Endodermal cell (in vitro differentiated cells): ENCODE data around the gene TNF. TPM values are rescaled to one million over a fixed set of nuclear protein-coding genes. Genes with fewer than 3 reads are reported as not detected.
A peak's percentile ranks its signal among the peaks of the same experiment; 100 is the strongest.

Experiments
- DNase-seq: peaks from one replicate; pipeline ENCODE4 v3.0.0-alpha.2; 2017
- H3K27ac ChIP-seq: 2 replicates; pipeline ENCODE4 v1.5.1; 2013; ENCODE audit warnings: mild to moderate bottlenecking, low read depth, low read length, moderate library complexity
- H3K27me3 ChIP-seq: 2 replicates; pipeline ENCODE4 v1.6.1; 2013; ENCODE audit warnings: mild to moderate bottlenecking, low read length, moderate library complexity; ENCODE audit not compliant: insufficient read depth, control insufficient read depth, poor library complexity, severe bottlenecking
- H3K36me3 ChIP-seq: 2 replicates; pipeline ENCODE4 v1.7.0; 2013; ENCODE audit warnings: mild to moderate bottlenecking, low read length, moderate library complexity; ENCODE audit not compliant: control insufficient read depth, insufficient read depth
- H3K4me1 ChIP-seq: one replicate; pipeline ENCODE4 v1.7.0; 2013; ENCODE audit warnings: low read length; ENCODE audit not compliant: control insufficient read depth, insufficient read depth
- H3K4me3 ChIP-seq: 2 replicates; pipeline ENCODE4 v1.5.1; 2013; ENCODE audit warnings: mild to moderate bottlenecking, low read length, moderate library complexity
- H3K9ac ChIP-seq: 2 replicates; pipeline ENCODE4 v1.6.1; 2013; ENCODE audit warnings: mild to moderate bottlenecking, low read length, moderate library complexity; ENCODE audit not compliant: poor library complexity, severe bottlenecking; ENCODE audit errors: extremely low read depth
- H3K9me3 ChIP-seq: 2 replicates; pipeline ENCODE4 v1.6.1; 2013; ENCODE audit warnings: mild to moderate bottlenecking, low read length, moderate library complexity; ENCODE audit not compliant: control insufficient read depth
- H3K27ac Mint-ChIP-seq: 2 replicates; pipeline ENCODE4 v1.8.0; 2020; ENCODE audit warnings: mixed read lengths
- H3K27me3 Mint-ChIP-seq: 2 replicates; pipeline ENCODE4 v1.8.0; 2021; ENCODE audit warnings: mild to moderate bottlenecking, mixed read lengths; ENCODE audit not compliant: insufficient read depth
- H3K36me3 Mint-ChIP-seq: 2 replicates; pipeline ENCODE4 v1.8.0; 2020; ENCODE audit warnings: low read depth, mixed read lengths
- H3K4me1 Mint-ChIP-seq: 2 replicates; pipeline ENCODE4 v1.8.0; 2020; ENCODE audit warnings: mixed read lengths
- H3K4me3 Mint-ChIP-seq: 2 replicates; pipeline ENCODE4 v1.8.0; 2020; ENCODE audit warnings: mild to moderate bottlenecking, moderate library complexity, mixed read lengths
- H3K9me3 Mint-ChIP-seq: 2 replicates; pipeline ENCODE4 v1.8.0; 2020; ENCODE audit warnings: mild to moderate bottlenecking, mixed read lengths
- CTCF ChIP-seq: fragments of 200-600 bp; sonication (generic); conservative IDR thresholded peaks from 2 replicates; pipeline ENCODE4 v1.5.0; 2021; ENCODE audit warnings: antibody characterized with exemption, mild to moderate bottlenecking
- WGBS, 2 experiments: methylation state at CpG; one replicate each; pipeline versions ENCODE4 v1.1.5 to v1.1.7; 2013; ENCODE audit warnings: missing lambda C conversion rate in 2 of 2, mixed read lengths in 1 of 2; ENCODE audit not compliant: insufficient coverage in 1 of 2, insufficient read length in 1 of 2; 5-methylcytosine and 5-hydroxymethylcytosine counted together
- total RNA-seq, 2 donors: library from RNA; stranded (reverse); fragmentation: NEBNext Ultra II Directional in 1 of 2; extraction: Animal tissue kit (Norgen Biotek cat#: 25700) in 1 of 2; gene quantifications; 2 replicates in 1 of 2; 3 replicates in 1 of 2; pipeline ENCODE4 v1.2.1, GENCODE V29; 2021

Gene TNF
- total RNA-seq, 2 donors from 2014 or later, result not detected

- TF ChIP-seq CTCF, result no peak
- H3K27ac Mint-ChIP-seq, result no peak overlapping the region
- H3K4me3 ChIP-seq, result no peak overlapping the region
- H3K27me3 ChIP-seq, result no peaks in the 10 kb centered on the region
- no peak overlapping the region for H3K27ac ChIP-seq
- 96 to 100% methylated on average over 2 to 10 of the region's 10 CpGs for WGBS, 2 experiments
- H3K4me3 Mint-ChIP-seq, result no peak overlapping the region
- H3K36me3 Mint-ChIP-seq, result peaks cover 74% of the 10 kb centered on the region
- no peaks in the 10 kb centered on the region for H3K27me3 Mint-ChIP-seq
- H3K4me1 Mint-ChIP-seq, result peaks cover 11% of the 10 kb centered on the region
- H3K9me3 Mint-ChIP-seq, result no peaks in the 10 kb centered on the region
- DNase-seq, result no peak
- no peaks in the 10 kb centered on the region for H3K9me3 ChIP-seq
- H3K36me3 ChIP-seq, result peaks cover 72% of the 10 kb centered on the region
- H3K4me1 ChIP-seq, result no peaks in the 10 kb centered on the region
- no peak overlapping the region for H3K9ac ChIP-seq
These were observed 48.7 kb downstream of the TNF start for GRCh38 chr6:31624070-31624469.

GRCh38 chr6:31626952-31627351, 51.6 kb downstream of the TNF start:
- Mint-ChIP-seq H3K4me3 (no peak overlapping the region), H3K27ac (peak overlapping the region; percentile 55), H3K27me3 (no peaks in the 10 kb centered on the region), H3K4me1 (peaks cover 11% of the 10 kb centered on the region), H3K9me3 (no peaks in the 10 kb centered on the region), H3K36me3 (peaks cover 94% of the 10 kb centered on the region)
- Histone ChIP-seq H3K9me3 (no peaks in the 10 kb centered on the region), H3K4me3 (no peak overlapping the region), H3K27me3 (no peaks in the 10 kb centered on the region), H3K4me1 (no peaks in the 10 kb centered on the region), H3K9ac (no peak overlapping the region), H3K36me3 (peaks cover 95% of the 10 kb centered on the region), H3K27ac (no peak overlapping the region)
- 96 to 100% methylated on average over 1 to 10 of the region's 10 CpGs for WGBS, 2 experiments
- TF ChIP-seq CTCF, result no peak
- no peak for DNase-seq

- Mint-ChIP-seq H3K36me3 (peaks cover 93% of the 10 kb centered on the region), H3K27me3 (no peaks in the 10 kb centered on the region), H3K4me3 (no peak overlapping the region), H3K27ac (no peak overlapping the region), H3K4me1 (peaks cover 2% of the 10 kb centered on the region), H3K9me3 (no peaks in the 10 kb centered on the region)
- 96 to 97% methylated on average over 15 to 19 of the region's 19 CpGs for WGBS, 2 experiments
- DNase-seq, result no peak
- H3K27me3 ChIP-seq, result no peaks in the 10 kb centered on the region
- H3K9me3 ChIP-seq, result no peaks in the 10 kb centered on the region
- H3K36me3 ChIP-seq, result peaks cover 95% of the 10 kb centered on the region
- H3K4me3 ChIP-seq, result no peak overlapping the region
- H3K9ac ChIP-seq, result no peak overlapping the region
- no peak overlapping the region for H3K27ac ChIP-seq
- H3K4me1 ChIP-seq, result no peaks in the 10 kb centered on the region
- TF ChIP-seq CTCF, result no peak
These were observed 52.4 kb downstream of the TNF start for GRCh38 chr6:31627690-31628287.

Other genes with a start within 250 kb of the TNF start
- 1,000 to 10,000 TPM in 1 of 2 donors, 100 to 1,000 TPM in 1; 194 to 1,067 TPM for gene HLA-B, start 218.4 kb upstream of the TNF start, total RNA-seq
- gene MICA, start 172.0 kb upstream of the TNF start, total RNA-seq, result 10 to 100 TPM; 12.5 to 13.7 TPM
- gene MICB, start 77.4 kb upstream of the TNF start, total RNA-seq, result 1 to 10 TPM; 8.2 to 8.5 TPM
- not detected for gene MCCD1, start 46.6 kb upstream of the TNF start, total RNA-seq
- gene DDX39B, start 33.6 kb upstream of the TNF start, total RNA-seq, result 100 to 1,000 TPM; 572 to 654 TPM
- 1 to 10 TPM; 1.7 to 2.1 TPM for gene ATP6V1G2, start 29.0 kb upstream of the TNF start, total RNA-seq
- 10 to 100 TPM; 17.4 to 26.3 TPM for gene NFKBIL1, start 28.0 kb upstream of the TNF start, total RNA-seq
- not detected for gene LTA, start 3.3 kb upstream of the TNF start, total RNA-seq
- gene LTB, start 6.9 kb downstream of the TNF start, total RNA-seq, result 1 to 10 TPM in 1 of 2 donors, not detected in 1; 1.3 TPM
- not detected for gene LST1, start 10.7 kb downstream of the TNF start, total RNA-seq
- gene NCR3, start 17.4 kb downstream of the TNF start, total RNA-seq, result not detected
- gene AIF1, start 39.7 kb downstream of the TNF start, total RNA-seq, result 1 to 10 TPM in 1 of 2 donors, under 1 TPM in 1; 0.70 to 1.7 TPM
- gene PRRC2A, start 45.1 kb downstream of the TNF start, total RNA-seq, result 100 to 1,000 TPM; 329 to 330 TPM
- 100 to 1,000 TPM; 413 to 428 TPM for gene BAG6, start 77.1 kb downstream of the TNF start, total RNA-seq
- 1 to 10 TPM; 1.6 to 3.2 TPM for gene APOM, start 80.3 kb downstream of the TNF start, total RNA-seq
- 10 to 100 TPM; 14.0 to 14.9 TPM for gene C6orf47, start 85.2 kb downstream of the TNF start, total RNA-seq
- gene GPANK1, start 89.4 kb downstream of the TNF start, total RNA-seq, result 10 to 100 TPM; 16.1 to 21.3 TPM
- gene CSNK2B, start 90.5 kb downstream of the TNF start, total RNA-seq, result 100 to 1,000 TPM; 155 to 171 TPM
- 10 to 100 TPM; 13.9 to 17.0 TPM for gene LY6G5B, start 94.4 kb downstream of the TNF start, total RNA-seq
- 1 to 10 TPM in 1 of 2 donors, under 1 TPM in 1; 0.93 to 2.0 TPM for gene LY6G5C, start 105.5 kb downstream of the TNF start, total RNA-seq
- gene ABHD16A, start 127.8 kb downstream of the TNF start, total RNA-seq, result 10 to 100 TPM; 38.3 to 59.5 TPM
- gene LY6G6F, start 131.3 kb downstream of the TNF start, total RNA-seq, result not detected
- not detected for gene LY6G6D, start 139.8 kb downstream of the TNF start, total RNA-seq
- gene LY6G6C, start 146.2 kb downstream of the TNF start, total RNA-seq, result under 1 TPM; 0.29 to 0.38 TPM
- not detected for gene MPIG6B, start 147.8 kb downstream of the TNF start, total RNA-seq
- 100 to 1,000 TPM; 150 to 153 TPM for gene DDAH2, start 153.7 kb downstream of the TNF start, total RNA-seq
- 100 to 1,000 TPM; 289 to 380 TPM for gene CLIC1, start 161.0 kb downstream of the TNF start, total RNA-seq
- gene MSH5, start 164.4 kb downstream of the TNF start, total RNA-seq, result 10 to 100 TPM; 35.7 to 57.2 TPM
- gene SAPCD1, start 187.1 kb downstream of the TNF start, total RNA-seq, result 1 to 10 TPM; 7.9 to 8.4 TPM
- under 1 TPM; 0.64 to 0.95 TPM for gene VWA7, start 201.8 kb downstream of the TNF start, total RNA-seq
- gene VARS1, start 220.2 kb downstream of the TNF start, total RNA-seq, result 10 to 100 TPM; 81.4 to 83.1 TPM
- gene LSM2, start 231.4 kb downstream of the TNF start, total RNA-seq, result 100 to 1,000 TPM; 106 to 119 TPM
- gene HSPA1L, start 239.7 kb downstream of the TNF start, total RNA-seq, result 1 to 10 TPM; 1.2 to 1.5 TPM
- 10 to 100 TPM; 53.1 to 62.6 TPM for gene HSPA1A, start 240.0 kb downstream of the TNF start, total RNA-seq